ENCODE results near the gene SLC2A13.
A peak's percentile ranks its signal among the peaks of the same experiment; 100 is the strongest.
"Not testable (repeated sequence)": the region's sequence is repeated elsewhere in the genome, so short reads cannot be mapped to it uniquely, and the experiment has no call there.

Gene SLC2A13

GRCh38 chr12:39867631-39868327, 238.1 kb downstream of the SLC2A13 start:
- no peak for DNase-seq (ENCODE audit: low read depth)

GRCh38 chr12:39866135-39866534, 239.7 kb downstream of the SLC2A13 start:
- no peak for DNase-seq (ENCODE audit: low read depth)

- no peak for DNase-seq (ENCODE audit: low read depth)
Observed at GRCh38 chr12:39860695-39861094, 245.2 kb downstream of the SLC2A13 start.

- DNase-seq (ENCODE audit: low read depth) = no peak
Observed at GRCh38 chr12:39853003-39853402, 252.9 kb downstream of the SLC2A13 start.

- no peak for DNase-seq (ENCODE audit: low read depth)
Observed at GRCh38 chr12:39852346-39852745, 253.5 kb downstream of the SLC2A13 start.

- not testable (repeated sequence) for DNase-seq (ENCODE audit: low read depth)
Observed at GRCh38 chr12:39848218-39848617, 257.7 kb downstream of the SLC2A13 start.

GRCh38 chr12:39846971-39847650, 258.8 kb downstream of the SLC2A13 start:
- no peak for DNase-seq (ENCODE audit: low read depth)

GRCh38 chr12:39846304-39846703, 259.6 kb downstream of the SLC2A13 start:
- DNase-seq (ENCODE audit: low read depth) = no peak

- no peak for DNase-seq (ENCODE audit: low read depth)
Observed at GRCh38 chr12:39840422-39840821, 265.5 kb downstream of the SLC2A13 start.

GRCh38 chr12:39839072-39839471, 266.8 kb downstream of the SLC2A13 start:
- no peak for DNase-seq (ENCODE audit: low read depth)

- DNase-seq (ENCODE audit: low read depth) = no peak
Observed at GRCh38 chr12:39835517-39836489, 270.1 kb downstream of the SLC2A13 start.

- DNase-seq (ENCODE audit: low read depth) = no peak
Observed at GRCh38 chr12:39831587-39832315, 274.1 kb downstream of the SLC2A13 start.

GRCh38 chr12:39830852-39831520, 274.9 kb downstream of the SLC2A13 start:
- DNase-seq (ENCODE audit: low read depth) = no peak

- no peak for DNase-seq (ENCODE audit: low read depth)
Observed at GRCh38 chr12:39830171-39830570, 275.7 kb downstream of the SLC2A13 start.

GRCh38 chr12:39824505-39825212, 281.2 kb downstream of the SLC2A13 start:
- DNase-seq (ENCODE audit: low read depth) = no peak

- peak; percentile 40 for DNase-seq (ENCODE audit: low read depth)
Observed at GRCh38 chr12:39816671-39817185, 289.2 kb downstream of the SLC2A13 start.

- no peak for DNase-seq (ENCODE audit: low read depth)
Observed at GRCh38 chr12:39815746-39816145, 290.1 kb downstream of the SLC2A13 start.

GRCh38 chr12:39814626-39815025, 291.3 kb downstream of the SLC2A13 start:
- no peak for DNase-seq (ENCODE audit: low read depth)

GRCh38 chr12:39813776-39814175, 292.1 kb downstream of the SLC2A13 start:
- no peak for DNase-seq (ENCODE audit: low read depth)

- DNase-seq (ENCODE audit: low read depth) = not testable (repeated sequence)
Observed at GRCh38 chr12:39812456-39812855, 293.4 kb downstream of the SLC2A13 start.

All from HS-27A (cell line).